ENCODE results near the gene AVEN.
"Not testable (repeated sequence)": the region's sequence is repeated elsewhere in the genome, so short reads cannot be mapped to it uniquely, and the experiment has no call there.

AVEN gene

DNA sequence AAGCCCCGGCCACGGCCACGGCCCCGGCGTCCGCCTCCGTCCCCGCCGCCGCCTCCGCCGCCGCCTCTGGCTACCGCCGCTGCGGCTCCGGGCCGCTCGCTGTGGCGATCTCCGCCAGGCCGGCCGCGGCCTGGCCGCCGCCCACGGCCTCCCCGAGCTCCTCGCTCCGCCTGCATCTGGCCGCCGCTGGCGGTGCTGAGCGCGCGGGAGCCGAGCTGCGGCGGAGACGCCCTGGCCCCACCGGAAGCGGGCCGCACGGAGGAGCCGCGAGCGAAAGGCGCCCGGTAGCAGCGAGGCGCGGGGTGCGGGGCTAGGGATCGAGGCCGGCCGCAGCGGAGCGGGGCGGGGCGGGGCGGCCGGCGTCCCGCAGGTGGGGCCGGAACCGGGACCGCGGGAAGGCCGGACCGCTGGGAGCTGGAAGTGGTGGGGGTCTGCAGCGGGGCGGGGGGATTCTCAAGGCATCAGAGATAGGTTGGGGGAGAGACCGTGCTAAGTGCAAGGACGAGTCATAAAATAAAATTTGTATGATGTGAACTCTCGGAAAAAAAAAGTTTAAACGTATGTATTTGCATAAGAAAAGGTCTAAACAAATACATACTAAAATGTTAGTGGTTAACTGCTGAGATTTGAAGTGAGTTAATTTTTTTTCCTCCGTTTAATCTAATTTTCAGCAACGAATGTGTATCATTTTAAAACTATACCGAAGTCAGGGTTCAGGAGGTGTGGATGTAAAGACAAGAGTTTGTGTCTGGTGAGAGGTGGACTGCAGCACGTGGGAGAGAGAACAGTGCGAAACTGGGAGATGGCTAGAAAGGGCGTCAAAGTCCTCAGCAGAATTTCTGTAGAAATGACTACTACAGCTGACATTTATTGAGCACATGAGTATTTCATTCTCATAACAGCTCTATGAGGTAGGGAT lies at the start of gene AVEN:
Gene AVEN, minus strand, starts transcription at position 334 of the 919 bp plus-strand sequence. Its CDS starts 158 bp downstream, at position 176.
- peak; percentile 62 for DNase-seq

DNA sequence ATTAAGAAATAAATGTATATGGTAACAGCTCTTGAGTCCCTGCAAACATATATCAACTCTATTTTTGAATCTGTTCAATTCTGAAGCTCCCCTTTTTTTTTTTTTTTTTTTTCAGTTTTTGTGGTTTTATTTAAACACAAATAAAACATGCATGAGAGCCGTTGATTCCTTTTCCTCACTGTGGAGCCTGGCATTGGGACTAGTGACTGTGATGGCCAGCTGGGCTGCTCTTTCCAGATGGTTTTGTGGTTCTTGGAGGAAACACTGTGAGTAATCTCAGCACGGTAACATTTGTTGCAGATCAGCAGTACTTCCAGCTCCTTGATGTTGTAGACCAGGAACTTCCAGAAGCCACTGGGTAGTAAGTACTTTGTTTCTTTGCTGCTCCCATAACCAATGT lies 46.7 kb upstream of the AVEN start:
- no peak for DNase-seq

DNA sequence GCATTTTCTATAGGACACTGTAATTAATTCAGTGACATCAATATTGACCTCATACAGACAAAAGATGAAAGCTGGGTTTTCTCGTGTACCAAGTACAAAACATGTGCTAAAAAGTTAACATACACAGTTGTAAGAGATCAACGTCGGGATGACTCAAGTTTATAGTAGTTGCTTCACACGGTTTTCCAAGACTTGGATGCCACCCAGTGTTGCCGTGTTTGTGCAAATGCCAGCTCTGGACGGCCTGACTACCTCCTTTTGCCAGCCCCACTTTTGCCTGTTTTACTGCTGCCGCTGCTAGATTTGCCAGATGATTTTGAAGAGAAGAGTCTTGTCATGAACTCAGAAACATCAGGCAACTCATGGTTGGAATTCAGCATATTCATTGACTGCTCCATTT lies 45.1 kb upstream of the AVEN start:
- DNase-seq, result no peak

GRCh38 chr15:34079904-34080303 lies 40.9 kb upstream of the AVEN start:
- DNase-seq, result no peak

- no peak for DNase-seq
Observed at GRCh38 chr15:34078900-34079299, 39.9 kb upstream of the AVEN start.

DNA sequence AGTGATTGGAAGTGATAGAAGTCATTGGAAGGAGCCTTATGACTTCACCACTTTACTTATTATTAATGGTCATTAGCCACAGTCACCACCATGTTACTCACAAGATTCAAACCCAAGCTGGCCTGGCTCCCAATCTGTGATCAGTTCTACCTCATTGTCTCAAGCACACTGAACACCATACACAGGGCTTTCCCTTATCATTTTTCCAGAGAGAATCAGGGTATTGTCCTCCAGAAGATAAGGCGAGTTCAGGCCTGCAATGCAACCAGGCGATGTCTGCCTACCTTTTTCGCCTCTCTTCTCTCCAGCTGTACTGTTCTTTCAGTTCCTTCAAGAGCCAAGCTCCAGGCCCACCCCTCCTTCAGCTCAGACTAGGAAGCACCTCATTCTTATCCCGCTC lies 37.8 kb upstream of the AVEN start:
- DNase-seq, result no peak

GRCh38 chr15:34070003-34070402 lies 31.0 kb upstream of the AVEN start:
- no peak for DNase-seq

DNA sequence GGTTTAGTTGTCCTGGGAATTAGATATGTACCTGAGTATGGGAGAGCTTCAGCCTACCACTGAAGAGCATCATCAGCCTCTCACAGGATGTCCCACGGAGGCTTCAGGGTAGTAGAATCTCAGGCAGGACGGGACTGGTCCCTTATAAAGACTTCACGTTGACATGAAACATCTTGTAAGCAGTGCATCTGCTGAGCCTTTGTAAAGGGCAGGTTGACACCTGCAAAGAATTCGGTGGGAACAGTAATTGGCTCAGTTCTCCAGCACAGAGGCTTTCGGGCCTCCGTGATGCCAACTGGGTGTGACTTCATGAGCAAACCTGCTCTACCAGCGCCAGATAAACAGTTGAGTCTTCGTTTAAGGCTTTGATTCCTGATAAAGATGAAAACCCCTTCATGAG lies 26.9 kb upstream of the AVEN start:
- DNase-seq, result no peak

GRCh38 chr15:34065261-34065660 lies 26.3 kb upstream of the AVEN start:
- DNase-seq, result no peak

DNA sequence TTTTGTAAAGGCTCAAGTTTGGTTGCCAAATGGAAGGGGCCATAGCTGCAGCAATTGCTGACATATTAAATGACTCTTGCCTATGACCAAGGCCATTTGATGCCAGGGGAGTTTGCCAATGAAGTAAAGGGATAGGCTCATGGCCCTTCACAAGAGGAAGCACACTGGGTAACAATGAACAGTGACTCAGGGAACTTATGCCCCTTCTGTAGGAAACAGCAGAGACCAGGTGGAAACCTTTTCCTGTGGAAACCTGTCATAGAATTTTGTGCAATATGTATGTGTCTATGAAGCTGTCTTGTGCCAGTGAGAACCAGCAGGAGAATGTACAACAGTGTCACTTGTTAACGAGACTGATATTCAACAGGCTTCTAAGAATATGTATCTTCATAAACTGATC lies 25.4 kb upstream of the AVEN start:
- no peak for DNase-seq

- DNase-seq, result no peak
Observed at GRCh38 chr15:34059946-34060345, 20.9 kb upstream of the AVEN start.

- no peak for DNase-seq
Observed at GRCh38 chr15:34059476-34059875, 20.5 kb upstream of the AVEN start.

GRCh38 chr15:34056911-34057310 lies 17.9 kb upstream of the AVEN start:
- DNase-seq, result no peak

GRCh38 chr15:34055868-34056595 lies 17.0 kb upstream of the AVEN start:
- DNase-seq, result no peak

DNA sequence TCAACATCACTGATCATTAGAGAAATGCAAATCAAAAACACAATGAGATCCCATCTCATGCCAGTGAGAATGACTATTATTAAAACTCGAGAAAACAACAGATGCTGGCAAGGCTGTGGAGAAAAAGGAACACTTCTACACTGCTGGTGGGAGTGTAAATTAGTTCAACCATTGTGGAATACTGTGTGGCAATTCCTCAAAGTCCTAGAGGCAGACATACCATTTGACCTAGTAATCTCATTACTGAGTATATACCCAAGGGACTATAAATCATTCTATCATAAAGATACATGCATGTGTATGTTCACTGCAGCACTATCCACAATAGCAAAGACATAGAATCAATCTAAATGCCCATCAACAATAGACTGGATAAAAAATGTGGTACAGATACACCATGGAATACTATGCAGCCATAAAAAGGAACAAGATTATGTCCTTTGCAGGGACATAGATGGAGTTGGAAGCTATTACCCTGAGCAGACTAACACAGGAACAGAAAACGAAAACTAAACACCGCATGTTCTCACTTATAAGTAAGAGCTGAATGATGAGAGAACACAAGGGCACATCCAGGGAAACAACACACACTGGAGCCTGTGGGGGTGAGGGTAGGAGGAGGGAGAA lies 15.2 kb upstream of the AVEN start:
- no peak for DNase-seq

DNA sequence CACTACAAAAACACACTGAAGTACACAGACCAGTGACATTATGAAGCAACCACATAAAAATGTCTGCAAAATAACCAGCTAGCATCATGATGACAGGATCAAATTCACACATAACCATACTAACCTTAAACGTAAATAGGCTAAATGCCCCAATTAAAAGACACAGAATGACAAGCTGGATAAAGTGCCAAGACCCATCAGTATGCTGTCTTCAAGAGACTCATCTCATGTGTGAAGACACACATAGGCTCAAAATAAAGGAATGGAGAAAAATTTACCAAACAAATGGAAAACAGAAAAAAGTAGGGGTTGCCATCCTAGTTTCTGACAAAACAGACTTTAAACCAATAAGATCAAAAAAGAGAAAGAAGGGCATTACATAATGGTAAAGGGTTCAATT lies 11.4 kb upstream of the AVEN start:
- not testable (repeated sequence) for DNase-seq

DNA sequence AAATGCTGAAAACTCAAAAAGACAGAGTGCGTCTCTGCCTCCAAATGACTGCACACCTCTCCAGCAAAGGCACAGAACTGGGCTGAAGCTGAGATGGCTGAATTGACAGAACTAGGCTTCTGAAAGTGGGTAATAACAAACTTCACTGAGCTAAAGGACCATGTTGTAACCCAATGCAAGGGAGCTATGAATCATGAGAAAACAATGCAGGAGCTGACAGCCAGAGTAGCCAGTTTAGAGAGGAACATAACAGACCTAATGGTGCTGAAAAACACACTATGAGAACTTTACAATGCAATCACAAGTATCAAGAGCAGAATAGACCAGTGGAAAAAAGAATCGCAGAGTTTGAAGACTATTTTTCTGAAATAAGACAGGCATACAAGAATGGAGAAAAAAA lies 10.1 kb upstream of the AVEN start:
- DNase-seq, result no peak

DNA sequence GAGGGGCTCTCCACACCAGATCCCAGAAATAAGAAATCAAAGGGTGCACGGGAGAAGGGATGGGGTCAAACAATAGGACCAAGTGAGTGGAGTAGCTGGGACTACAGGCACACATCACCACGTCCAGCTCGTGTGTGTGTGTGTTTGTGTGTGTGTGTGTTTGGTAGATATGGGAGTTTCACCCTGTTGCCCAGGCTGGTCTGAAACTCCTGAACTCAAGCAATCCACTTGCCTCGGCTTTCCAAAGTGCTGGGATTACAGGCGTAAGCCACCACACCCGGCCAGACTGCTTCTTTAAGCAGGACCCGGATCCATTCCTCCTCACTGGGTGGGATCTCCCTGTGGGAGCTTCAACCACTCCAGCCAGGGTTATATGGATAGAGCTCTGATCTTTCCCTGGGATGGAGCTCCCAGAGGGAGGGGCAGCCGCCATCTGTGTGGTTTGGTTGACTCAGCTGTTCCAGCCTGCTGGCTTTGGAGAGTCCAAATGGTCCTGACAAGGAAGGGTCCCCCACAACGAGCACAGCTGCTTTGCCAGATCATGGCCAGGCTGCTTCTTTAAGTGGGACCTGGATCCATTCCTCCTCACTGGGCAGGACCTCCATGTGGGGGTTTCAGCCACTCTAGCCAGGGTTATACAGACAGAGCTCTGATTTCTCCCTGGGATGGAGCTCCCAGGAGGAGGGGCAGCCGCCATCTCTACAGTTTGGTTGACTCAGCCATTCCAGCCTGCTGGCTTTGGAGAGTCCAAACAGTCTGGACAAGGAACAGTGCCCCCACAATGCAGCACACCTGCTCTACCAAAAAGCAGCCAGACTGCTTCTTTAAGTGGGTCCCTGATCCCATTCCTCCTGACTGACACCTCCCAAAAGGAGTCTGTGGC lies 9.1 kb upstream of the AVEN start:
- DNase-seq, result no peak

GRCh38 chr15:34046471-34047145 lies 7.6 kb upstream of the AVEN start:
- DNase-seq, result no peak

- no peak for DNase-seq
Observed at GRCh38 chr15:34043813-34044212, 4.8 kb upstream of the AVEN start.

DNA sequence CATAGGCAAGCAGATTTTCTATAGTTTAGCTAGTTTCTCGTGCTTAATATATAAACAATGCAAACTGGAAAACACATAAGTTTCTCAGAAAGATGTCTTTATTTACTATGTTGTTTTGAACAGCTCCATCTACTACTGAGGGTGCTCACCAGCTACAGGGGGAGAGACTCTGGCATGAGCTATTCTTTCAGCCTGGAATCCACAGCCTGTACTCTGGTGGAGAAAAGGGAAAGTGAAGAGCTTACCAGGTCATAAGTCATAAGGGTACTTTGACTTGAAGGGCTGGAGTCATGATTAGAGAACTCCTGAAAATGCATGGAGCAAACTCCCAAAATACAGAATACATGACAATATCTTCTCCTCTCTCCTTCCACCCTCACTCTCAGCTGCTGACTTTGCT lies 4.4 kb upstream of the AVEN start:
- no peak for DNase-seq

DNA sequence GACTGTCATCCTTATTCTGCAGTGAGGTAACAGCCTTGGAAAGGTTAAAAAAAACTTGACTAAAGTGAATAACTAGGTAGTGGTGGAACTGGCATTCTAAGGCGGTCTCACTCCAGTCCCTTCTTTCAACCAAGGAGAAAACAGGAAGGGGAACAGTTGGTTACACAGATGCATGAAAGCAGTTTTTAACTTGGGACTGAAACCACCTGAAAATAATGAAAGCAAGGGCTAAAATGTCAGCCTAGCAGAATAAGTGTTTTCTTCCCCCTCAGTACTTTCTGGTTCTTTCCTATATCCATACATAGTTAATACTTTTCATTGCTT lies 748 bp upstream of the AVEN start:
- no peak for DNase-seq
